ENCODE data around the gene HLA-E. TPM values are rescaled to one million over a fixed set of nuclear protein-coding genes. Genes with fewer than 3 reads are reported as not detected.

The HLA-E gene
- polyA plus RNA-seq (2012; ENCODE audit: insufficient read depth, insufficient read length): 67.6 TPM

DNA sequence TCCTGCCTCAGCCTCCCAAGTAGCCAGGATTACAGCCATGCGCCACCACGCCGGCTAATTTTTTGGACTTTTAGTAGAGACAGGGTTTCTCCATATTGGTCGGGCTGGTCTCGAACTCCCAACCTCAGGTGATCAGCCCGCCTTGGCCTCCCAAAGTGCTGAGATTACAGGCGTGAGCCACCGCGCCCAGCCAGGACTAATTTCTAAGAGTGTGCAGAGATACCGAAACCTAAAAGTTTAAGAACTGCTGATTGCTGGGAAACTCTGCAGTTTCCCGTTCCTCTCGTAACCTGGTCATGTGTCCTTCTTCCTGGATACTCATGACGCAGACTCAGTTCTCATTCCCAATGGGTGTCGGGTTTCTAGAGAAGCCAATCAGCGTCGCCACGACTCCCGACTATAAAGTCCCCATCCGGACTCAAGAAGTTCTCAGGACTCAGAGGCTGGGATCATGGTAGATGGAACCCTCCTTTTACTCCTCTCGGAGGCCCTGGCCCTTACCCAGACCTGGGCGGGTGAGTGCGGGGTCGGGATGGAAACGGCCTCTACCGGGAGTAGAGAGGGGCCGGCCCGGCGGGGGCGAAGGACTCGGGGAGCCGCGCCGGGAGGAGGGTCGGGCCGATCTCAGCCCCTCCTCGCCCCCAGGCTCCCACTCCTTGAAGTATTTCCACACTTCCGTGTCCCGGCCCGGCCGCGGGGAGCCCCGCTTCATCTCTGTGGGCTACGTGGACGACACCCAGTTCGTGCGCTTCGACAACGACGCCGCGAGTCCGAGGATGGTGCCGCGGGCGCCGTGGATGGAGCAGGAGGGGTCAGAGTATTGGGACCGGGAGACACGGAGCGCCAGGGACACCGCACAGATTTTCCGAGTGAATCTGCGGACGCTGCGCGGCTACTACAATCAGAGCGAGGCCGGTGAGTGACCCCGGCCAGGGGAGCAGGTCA, at the start of gene HLA-E:
TSS of gene HLA-E (plus strand) at position 429 of the 945 bp plus-strand sequence. CDS start at position 452, 23 bp downstream.
- peak within 1 kb of the TSS; percentile 89 for H3K4me3 ChIP-seq (ENCODE audit: low read length)
- DNase-seq (ENCODE audit: low read depth, low spot score): peak; percentile 100

DNA sequence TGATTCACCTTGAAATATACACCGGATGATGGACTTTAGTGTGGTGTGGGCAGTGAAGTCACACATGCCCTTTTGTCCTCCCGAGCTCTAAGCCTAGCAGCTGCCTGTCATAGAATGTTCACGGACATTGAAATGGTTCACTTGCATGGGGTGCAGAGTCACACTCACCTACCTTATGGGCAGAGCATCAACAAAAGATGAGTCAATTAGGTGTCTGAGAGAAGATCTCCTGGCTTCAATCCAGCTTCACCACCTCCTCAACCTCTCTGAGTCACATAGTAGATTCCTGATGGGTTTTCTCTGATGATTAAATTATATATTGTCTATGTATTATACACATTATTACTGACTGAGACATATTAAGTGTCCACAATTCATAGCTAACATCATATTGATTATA, 48.1 kb upstream of the HLA-E start:
- no peak for DNase-seq (ENCODE audit: low read depth, low spot score)

DNA sequence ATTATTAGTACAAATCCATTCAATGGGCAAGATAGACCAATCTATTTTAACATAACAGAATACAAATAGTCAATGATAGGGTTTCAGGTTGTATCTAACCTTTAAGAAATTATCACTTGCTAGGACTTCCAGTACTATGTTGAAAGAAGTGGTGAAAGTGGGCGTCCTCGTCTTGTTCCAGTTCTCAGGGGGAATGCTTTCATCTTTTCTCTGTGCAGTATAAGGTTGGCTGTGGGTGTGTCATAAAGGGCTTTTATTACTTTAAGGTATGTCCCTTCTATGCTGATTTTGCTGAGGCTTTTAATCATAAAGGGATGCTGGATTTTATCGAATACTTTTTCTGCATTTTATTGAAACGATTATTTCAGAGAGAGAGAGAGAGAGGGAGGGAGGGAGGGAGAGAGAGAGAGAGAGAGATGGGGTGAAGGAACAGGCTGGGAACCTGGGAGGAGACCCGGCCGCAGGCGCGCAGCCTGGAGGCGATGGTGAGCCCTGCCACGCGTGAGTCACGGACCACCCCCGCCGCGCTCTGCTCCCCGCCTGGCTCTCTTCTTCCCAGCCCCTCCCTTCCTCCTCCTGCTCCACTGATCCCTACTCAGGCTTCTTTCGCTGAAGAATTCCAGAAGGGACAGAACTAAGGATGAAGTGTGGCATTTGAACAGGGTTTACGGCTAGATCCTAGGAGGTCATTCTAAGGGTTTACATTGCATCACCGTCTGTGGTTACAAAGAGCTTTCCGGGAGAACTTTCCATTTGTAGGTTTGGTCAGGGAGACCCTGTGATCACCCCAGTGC, 45.5 kb upstream of the HLA-E start:
- no peak for DNase-seq (ENCODE audit: low read depth, low spot score)
- H3K4me3 ChIP-seq (ENCODE audit: low read length): no peak overlapping the region

More for the DNA sequence above, 48.1 kb upstream of the HLA-E start:
- H3K4me3 ChIP-seq (ENCODE audit: low read length): no peak overlapping the region

DNA sequence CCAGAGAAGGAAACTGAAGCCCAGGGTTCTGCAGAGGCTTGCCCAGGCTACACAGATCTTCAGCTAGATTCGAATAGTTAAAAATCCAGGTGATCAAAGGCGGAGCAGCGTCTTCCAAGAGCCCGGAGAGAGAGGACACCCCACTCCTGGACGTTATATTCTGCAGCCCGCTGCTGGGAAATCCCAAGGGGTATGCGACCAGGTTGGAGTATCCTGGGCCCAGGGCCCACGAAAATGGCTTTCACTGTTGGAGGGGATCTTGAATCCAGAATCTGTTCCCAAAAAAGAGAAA, 44.9 kb upstream of the HLA-E start:
- no peak for DNase-seq (ENCODE audit: low read depth, low spot score)
- no peak overlapping the region for H3K4me3 ChIP-seq (ENCODE audit: low read length)

DNA sequence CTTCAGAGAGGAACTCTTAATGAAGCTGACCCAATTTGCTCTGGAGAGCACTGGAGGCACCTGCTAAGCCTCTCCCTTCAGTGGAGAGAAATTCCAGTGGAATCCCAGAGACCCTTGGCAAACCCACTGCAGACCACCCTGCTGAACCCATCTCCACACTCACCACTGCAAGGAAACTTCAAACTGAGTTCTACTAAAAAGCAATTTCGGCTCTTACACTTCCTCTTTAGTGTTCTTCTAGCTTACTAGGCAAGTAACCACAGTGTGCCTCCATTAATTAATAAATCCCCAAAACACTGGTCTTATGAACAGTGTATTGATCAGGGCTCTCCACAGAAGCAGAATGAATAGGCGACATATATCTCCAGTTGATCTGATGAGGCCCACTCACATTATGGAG, 43.0 kb upstream of the HLA-E start:
- no peak overlapping the region for H3K4me3 ChIP-seq (ENCODE audit: low read length)
- DNase-seq (ENCODE audit: low read depth, low spot score): no peak

DNA sequence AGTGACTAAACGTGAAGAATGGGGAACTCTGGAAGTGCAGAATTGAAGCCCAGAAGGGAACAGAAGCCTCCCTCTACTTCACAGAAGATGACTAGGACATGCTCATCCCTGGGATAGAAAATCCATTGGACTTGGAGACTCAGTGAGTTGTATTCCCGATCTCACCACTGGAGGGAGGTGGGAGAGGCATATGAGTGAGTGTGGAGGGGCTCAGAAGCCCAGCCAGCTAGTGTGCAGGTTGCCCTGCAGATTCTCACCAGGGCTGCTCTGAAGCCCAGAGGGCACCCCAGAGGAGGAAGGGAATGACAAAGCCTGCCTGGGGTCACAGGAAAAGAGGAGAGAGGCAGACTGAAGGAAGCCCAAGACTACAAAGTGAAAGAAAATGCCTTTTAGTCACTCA, 42.1 kb upstream of the HLA-E start:
- no peak overlapping the region for H3K4me3 ChIP-seq (ENCODE audit: low read length)
- peak; percentile 5 for DNase-seq (ENCODE audit: low read depth, low spot score)

DNA sequence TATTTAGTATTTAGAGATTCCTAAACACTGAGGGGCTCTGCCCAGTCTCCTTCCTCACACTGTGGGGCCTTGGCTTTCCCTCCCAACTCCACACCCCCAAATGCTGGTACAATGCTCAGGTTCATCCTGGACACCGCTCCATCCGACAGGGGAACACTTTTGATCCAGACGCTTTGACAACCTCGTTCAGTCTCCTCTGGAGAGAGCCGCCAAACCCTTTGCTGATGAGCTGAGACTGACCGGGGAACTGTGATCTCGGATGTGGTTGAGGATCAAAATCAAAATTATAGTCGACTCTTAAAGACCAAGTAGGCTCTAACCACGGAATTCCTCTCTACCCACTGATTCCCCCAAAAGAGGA, 38.8 kb upstream of the HLA-E start:
- no peak for DNase-seq (ENCODE audit: low read depth, low spot score)
- H3K4me3 ChIP-seq (ENCODE audit: low read length): peak overlapping the region; percentile 2; the same call in 1 of the 2 replicates

DNA sequence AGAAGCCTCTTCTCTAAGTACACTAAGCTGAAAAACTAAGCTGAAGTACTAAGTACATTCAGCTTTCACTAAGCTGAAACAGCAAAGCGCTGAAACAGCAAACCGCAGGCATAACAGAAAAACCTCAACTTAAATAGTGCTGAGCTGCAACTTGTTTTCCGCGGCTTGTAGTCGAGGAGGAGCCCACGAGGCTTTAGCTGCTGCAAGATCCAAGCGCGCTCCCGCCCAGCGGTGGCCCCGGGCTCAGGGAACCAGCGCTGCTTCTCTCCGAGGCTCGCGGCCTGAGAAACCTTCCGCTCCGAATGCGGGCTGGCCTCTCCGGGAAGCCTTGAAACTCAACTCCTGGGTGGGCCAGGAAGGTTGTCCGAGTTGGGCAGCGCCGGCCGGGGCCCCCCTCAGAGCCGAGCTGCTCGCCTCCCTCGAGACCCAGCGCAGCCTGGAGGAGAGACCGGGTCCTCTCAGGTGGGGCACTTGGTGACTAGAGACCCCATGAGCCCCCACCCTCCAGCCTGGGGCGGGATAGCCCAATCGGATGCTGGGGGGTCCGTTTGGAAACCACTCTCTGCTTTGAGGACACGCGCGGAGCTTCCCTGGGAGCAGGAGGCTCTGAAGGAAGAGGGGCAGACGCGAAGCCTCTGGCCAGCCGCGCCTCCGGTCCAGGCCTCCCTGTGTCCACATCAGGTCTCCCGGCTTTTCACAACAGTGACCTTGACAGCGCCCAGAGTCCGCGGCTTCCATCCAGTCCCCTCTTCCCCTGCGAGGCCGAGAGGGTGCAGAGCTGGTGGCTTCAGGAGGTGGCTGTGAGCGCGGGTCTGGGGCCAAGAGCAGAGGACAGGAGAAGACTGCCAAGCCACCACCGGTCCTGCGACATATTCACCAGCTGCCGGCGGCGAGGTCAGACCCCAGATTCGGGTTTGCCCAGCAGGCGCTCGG, 38.1 kb upstream of the HLA-E start:
- H3K4me3 ChIP-seq (ENCODE audit: low read length): no peak overlapping the region; the same call in 1 of the 2 replicates
- DNase-seq (ENCODE audit: low read depth, low spot score): peak; percentile 92

DNA sequence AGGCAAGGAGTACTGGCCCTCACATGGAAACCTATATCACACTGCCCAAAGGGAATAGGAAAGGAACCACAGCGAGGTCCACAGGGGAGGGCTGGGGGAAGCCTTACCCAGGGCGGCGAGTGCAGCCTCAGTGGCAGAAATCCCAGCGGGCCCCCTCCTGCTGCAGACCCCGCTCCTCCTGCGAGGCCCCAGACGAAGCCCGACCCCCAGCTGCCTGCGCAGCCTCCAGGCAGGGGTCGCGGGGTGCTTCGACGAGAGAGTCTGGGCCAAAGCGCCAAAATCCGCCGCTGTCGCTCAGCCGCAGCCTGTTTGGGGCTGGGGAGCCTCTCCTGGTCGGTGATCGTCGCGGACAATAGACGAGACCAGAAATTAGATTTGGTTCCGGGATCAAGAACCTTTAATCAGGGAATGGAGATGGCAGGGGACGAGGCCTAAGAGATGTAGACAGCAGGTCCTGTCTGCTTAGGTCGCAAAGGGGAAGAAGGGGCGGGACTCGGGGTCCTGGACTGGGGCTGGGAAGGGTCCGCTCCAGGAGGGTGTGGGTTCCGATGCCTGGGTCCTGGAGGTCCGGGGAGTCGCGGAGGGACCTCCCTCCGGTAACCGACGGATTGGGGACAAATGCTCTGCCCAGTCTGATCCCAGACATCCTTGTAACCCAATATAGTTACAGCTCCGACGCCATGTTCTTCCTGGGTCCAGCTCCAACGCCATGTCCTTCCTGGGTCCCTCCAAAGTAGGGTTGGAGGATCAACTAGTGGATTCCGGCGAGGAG, 36.4 kb upstream of the HLA-E start:
- no peak for DNase-seq (ENCODE audit: low read depth, low spot score)
- H3K4me3 ChIP-seq (ENCODE audit: low read length): no peak overlapping the region

DNA sequence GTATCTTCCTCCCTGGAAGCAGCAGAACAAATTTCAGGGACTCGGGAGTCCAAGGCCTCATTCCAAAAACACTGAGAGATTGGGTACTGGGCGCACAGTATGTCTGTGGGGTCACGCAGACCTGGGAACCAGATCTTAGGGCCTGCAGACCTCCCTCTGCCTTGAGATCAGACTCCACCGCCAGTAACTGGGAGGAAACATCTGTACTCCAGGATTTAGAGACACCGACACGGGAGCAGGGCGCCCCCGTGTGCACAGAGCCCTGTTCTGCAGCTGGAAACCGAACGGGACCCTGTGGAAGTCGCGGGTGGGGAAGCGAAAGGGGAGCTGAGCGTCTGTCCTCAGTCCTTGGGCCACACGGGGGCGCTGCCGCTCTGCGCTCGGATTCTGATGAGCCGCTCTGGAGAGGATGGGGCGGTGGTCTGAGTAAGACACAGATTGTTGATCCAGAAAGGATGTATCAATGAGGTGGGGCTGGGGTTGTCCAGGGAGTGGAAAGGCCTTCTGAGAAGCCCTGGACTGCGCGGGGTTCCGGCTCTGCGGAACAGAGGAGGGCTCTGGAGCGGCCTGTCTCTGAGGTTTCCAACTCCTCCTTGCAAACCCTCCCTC, 35.7 kb upstream of the HLA-E start:
- no peak overlapping the region for H3K4me3 ChIP-seq (ENCODE audit: low read length)
- peak; percentile 74 for DNase-seq (ENCODE audit: low read depth, low spot score)

DNA sequence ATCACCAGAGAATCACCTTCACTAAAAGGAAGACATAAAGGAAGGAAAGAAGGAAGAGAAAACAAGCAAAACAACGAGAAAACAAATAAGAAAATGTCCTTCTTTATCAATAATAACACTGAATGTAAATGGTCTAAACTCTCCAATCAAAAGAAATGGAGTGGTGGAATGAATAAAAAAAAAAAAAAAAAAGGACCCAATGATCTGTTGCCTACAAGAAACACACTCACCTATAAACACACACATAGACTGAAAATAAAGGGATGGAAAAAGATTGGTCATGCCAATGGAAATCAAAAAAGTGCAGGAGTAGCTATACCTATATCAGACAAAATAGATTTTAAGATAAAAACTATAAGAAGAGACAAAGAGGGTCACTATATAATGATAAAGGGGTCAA, 30.2 kb upstream of the HLA-E start:
- H3K4me3 ChIP-seq (ENCODE audit: low read length): no peak overlapping the region
- DNase-seq (ENCODE audit: low read depth, low spot score): no peak

DNA sequence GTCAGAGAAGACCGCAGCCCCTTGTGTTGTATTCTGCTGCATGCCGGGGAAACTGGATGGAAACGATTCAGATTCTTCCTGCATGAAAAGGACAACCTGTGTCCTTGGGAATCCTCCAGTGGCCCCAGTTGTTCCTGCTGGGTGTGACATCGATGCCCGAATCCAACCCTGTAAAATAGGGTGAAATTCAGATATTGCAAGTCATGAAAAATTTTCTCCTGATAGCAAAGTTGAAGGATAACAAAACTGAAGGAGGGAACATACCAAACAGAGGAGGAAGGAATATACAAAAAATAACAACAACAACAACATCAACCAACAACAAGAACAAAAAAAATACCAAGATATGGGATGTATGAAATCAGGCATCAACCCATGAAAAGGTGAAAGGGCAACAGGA, 28.3 kb upstream of the HLA-E start:
- H3K4me3 ChIP-seq (ENCODE audit: low read length): no peak overlapping the region
- no peak for DNase-seq (ENCODE audit: low read depth, low spot score)

DNA sequence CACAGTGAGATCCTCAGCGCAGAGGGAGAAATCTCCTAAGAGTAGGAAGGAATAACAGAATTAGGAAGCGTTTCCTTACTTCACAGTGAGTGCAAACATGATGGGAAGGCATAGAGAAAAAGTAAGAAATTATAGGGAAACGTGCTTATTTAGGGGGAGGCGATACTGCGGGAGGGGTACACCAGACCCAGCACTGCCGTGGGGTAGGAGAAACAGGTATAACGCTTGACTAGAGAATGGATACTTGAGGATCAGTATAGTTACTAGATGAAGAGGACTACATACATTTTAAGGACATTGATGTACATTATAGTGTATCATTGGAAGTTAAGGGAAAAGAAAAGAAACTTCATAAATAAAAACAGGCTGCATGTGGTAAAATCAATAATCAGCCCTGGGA, 26.8 kb upstream of the HLA-E start:
- no peak for DNase-seq (ENCODE audit: low read depth, low spot score)

DNA sequence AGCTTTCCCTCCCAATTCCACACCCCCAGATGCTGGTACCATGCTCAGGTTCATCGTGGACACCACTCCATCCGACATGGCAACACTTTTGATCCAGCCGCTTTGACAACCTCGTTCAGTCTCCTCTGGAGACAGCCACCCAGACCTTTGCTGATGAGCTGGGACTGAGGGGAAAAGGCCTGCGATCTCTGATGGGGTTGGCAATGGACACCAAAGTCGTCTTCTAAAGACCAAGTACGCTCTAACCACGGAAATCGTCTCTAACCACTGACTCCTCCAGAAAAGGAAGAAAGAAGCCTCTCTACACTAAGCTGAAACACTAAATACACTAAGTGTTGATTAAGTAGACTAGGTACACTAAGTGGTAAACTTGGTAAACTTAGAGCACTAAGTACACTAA, 26.1 kb upstream of the HLA-E start:
- no peak overlapping the region for H3K4me3 ChIP-seq (ENCODE audit: low read length)
- DNase-seq (ENCODE audit: low read depth, low spot score): no peak

More for the DNA sequence above, 26.8 kb upstream of the HLA-E start:
- no peak overlapping the region for H3K4me3 ChIP-seq (ENCODE audit: low read length)

DNA sequence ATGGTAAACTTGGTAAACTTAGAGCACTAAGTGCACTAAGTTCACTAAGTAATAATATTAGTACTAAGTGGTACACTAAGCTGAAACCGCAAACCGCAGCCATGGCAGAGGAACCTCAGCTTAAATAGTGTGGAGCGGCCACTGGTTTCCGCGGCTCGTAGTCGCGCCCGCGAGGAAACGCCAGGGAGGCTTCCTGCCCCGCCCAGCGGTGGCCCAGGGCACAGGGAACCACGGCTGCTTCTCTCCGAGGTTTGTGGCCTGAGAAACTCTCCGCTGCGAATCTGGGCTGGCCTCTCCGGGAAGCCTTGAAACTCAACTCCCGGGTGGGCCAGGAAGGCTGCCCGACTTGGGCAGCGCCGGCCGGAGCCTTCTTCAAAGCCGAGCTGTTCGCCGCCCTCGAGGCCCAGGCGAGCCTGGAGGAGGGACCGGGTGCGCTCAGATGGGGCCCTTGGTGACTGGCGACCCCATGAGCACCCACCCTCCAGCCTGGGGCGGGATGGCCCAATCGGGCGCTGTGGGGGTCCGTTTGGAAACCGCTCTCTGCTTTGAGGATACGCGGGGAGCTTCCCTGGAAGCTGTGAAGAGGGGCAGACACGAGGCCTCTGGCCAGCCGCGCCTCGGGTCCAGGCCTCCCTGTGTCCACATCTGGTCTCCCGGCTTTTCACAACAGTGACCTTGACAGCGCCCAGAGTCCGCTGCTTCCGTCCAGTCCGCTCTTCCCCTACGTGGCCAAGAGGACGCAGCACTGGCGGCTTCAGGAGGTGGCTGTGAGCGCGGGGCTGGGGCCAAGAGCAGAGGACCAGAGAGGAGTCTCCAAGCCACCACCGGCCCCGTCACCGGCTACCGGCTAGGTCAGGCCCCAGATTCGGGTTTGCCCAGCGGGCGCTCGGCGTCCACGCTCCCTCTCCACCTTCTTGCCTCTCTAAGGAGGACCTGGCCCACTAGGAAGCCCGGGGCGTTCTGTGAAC, 25.4 kb upstream of the HLA-E start:
- peak; percentile 73 for DNase-seq (ENCODE audit: low read depth, low spot score)
- H3K4me3 ChIP-seq (ENCODE audit: low read length): no peak overlapping the region

DNA sequence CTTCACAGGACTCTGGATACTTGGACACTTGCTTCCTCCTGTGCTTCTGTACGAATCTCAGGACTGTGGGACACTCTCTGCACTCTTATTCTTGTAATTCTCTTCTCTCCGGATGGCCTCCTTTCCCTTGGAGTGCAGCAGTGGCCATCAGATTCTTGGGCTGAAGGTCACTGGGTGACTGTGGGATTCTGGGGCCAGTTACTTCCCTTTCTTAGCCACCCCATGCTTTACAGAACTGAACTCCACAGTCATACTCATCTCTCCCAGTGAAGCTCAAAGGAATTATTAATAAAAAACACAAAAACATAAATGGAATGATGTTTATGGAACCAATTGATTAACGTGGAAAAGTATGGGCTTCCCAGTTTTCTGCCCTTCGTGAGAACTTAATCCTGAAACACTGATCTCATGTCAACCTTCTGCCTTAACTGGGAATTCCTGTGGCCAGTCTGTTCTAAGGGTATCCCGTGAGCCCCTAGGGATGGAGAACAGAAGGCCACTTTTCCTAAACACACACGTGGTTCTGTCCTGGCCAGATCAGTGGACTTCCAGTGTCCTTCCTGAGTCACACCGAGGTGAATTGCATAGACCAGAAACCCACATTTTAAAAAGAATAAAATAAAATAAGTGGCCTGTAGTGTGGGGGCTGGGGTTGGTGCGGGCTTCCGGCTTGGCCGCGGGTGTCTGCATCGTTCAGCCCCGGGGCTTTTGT, 23.6 kb upstream of the HLA-E start:
- no peak overlapping the region for H3K4me3 ChIP-seq (ENCODE audit: low read length)
- no peak for DNase-seq (ENCODE audit: low read depth, low spot score)
